ENCODE measurements around the gene GAS7.
"Not testable (repeated sequence)": the region's sequence is repeated elsewhere in the genome, so short reads cannot be mapped to it uniquely, and the experiment has no call there.

Gene GAS7

DNA sequence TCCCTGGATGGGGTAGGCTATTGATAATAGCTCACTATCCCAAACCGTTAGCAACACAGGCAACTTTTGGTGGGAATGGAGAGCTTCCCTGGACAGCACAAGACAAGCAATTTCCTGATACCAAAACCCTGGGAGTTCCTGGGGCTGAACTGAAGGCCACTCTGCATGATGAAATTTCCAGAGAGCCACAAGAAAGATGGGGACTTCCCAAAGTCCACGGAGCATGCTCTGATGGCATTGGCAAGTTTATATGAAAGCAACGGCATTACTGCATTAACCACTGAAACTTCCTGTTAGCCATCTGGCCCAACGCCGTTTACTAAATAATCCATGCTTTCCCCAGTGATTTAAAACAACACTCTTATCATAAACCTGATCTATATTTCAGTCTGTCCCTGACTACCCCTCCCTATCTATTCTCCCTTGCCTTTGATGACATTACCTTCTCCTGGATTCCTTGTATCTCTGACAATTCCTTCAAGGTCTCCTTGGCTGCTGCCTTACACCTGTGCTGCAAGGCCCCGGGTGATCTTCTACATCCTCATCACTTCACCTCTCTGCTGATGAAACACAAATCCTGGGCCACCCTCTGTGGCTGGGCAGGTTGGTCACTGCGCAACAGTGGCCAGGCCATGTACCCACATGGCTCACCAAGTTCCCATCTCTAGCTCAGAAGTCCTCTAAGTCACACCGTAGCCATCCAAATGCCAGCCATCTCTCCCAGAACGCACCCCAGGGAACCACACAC lies 184.9 kb downstream of the GAS7 start:
- no peak for DNase-seq

DNA sequence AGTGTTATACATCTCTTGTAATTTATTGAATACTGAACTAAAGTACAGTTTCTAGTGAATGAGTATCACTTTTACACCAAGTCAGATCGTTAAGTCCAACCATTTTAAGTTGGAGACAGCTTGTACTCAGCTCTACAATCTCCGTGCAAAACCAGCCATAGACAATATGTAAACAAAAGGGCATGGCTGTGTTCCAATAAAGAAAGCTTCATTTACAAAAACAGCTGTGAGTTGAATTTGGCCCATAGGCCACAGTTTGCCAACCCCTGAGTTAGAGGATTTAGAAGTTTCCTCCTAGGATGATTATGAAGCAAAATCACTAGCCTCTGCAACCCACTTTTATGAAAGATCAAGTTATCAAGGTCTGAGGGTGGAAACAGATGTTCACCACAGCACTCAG lies 187.7 kb downstream of the GAS7 start:
- no peak for DNase-seq

DNA sequence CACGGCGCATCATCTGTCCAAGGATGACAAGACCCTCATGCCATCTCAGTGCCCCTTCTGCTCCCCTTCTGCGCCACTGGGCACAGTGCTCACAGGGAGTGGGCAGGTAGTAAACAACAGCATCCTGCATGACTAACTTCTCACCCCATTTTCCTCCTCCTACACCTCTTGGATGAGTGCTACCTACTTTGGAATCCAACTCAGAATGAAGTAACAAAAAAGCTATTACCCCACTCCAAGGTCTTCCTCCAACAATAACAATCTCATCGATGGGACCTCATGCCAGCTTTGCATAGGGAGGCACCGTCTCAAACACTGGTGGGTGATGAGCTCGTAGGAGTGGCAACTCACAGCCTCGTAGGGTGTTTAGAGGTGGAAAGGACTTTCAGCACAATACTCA lies 194.7 kb downstream of the GAS7 start:
- DNase-seq: no peak

DNA sequence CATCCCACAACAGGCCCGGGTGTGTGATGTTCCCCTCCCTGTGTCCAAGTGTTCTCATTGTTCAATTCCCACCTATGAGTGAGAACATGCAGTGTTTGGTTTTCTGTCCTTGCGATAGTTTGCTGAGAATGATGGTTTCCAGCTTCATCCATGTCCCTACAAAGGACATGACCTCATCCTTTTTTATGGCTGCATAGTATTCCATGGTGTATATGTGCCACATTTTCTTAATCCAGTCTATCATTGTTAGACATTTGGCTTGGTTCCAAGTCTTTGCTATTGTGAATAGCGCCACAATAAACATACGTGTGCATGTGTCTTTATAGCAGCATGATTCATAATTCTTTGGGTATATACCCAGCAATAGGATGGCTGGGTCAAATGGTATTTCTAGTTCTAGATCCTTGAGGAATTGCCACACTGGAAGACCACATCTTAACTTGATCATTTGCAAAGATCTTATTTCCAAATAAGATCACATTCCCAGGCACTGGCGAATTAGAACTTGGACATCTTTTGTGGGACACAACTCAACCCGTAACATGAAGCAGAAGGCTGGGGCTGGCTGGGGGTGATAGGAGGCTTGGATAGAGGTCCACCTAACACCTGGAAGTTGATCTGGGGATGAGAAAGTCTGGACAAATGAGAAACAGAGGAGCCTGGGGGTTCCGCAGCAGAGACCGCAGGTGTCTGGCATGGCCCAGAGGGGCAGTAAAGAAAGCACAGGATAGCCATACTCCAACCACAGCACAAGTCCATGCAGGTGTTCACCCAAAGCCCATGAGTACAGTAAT lies 195.6 kb downstream of the GAS7 start:
- DNase-seq: not testable (repeated sequence)

DNA sequence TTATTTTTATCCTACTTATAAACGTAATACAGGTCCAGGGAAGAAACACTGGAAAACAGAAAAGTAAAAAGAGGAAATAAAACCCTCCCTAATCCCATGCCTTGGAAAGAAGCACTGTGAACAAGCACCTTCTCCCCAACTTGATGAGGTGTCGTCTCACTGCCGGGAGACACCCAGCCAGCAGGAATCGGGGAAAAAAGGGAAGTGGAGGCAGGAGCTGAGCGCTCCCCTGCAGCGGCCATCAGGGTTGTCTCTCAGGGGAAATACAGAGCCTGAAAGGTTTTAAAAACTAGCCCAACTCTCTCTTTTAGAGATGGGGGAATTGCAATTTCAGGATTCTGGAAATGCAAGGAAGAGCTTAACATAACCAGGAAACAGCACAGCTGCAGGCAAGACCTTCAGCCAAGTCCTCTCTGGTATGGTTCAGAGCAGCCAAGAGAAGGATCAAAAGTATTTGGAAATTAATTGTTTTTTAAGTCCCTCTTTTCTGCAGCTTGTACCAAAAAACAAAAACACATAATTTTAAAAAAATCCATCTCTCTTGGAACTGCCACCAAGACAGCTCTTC lies 197.0 kb downstream of the GAS7 start:
- DNase-seq: no peak

DNA sequence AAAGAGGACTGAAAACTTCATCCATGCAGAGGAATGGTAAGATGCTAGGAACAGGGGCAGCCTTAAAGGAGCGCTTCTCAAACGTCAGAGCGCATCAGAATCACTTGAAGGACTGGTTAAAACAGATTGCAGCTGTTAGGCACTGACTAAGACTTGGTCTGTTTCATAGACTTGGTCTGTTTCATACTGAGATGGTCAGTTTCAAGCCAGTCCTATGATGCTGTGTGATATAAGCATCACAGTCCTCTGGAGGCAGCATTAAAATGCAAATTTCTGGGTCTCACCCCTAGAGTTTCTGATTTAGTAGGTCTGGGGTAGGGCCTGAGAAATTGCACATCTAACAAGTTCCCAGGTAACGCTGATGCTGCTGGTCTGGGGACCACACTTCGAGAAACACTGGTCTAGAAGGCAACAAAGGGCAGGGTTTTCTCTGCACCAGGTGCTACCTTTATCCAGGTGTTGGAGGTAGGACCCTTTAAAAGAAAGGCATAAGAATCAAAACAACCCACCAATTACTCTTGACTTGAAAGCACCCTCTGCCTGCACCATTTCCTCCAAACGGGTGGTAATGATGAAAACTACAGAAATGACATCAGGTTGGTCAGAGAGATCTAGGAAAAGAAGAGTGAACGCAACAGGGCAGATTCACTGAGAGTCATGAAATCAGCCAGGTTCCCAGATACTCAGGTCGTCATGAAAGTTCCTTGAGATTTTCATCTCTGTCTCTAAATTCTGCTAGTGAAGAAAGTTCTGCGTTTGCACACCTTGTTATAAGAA lies 198.3 kb downstream of the GAS7 start:
- DNase-seq: no peak

DNA sequence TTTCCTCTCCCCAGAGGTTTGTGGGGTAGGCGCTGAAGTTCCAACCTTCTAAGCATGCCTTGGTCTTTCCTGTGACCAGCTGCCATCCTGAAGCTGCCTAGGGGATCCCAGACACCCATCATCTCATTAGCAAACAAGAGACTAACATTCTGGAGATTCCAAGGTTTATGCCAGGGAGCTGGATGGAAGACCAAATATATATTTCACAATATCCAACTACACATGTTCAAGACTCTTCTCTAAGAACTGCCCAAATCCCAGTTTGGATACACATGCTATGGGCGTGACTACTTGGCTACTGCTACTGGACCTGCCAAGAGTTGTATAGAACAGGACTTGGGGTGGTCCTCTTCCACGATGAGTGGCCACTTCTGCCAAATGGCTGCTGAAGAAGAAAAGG lies 200.3 kb downstream of the GAS7 start:
- DNase-seq: no peak

DNA sequence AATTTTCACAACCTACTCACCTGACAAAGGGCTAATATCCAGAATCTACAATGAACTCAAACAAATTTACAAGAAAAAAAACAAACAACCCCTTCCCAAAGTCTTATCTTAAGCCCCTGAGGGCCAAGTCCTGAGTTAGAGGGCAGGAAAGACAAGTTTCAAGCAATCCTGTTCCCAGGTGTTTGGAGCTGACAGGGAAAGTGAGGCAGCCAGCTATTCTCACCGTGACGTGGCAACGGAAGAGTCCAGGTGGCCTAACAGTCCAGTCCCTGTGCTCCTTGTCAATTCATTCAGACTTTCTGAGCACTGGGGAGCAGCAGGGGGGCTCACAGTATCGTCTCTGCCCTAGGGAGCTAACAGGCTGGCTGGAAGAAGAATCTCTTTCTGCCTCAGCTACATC lies 203.6 kb downstream of the GAS7 start:
- no peak for DNase-seq

DNA sequence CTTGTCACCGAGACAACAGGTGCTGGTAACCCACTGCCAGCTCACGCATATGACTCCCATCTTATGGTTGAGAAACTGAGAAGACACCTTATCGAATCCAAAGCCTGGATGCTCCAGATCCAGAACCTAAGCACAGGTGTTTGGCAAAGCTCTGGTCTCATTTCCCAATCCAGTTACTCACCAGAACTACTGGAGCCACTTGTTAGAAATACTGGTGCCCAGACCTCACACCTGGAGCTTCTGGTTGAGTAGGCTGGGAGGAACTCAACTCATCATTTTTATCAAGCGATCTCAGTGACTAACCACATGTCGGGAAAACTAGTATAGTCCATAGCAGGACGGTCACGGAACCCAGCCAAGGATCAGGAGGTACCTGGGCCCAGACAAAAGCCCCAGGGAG lies 206.6 kb downstream of the GAS7 start:
- no peak for DNase-seq

DNA sequence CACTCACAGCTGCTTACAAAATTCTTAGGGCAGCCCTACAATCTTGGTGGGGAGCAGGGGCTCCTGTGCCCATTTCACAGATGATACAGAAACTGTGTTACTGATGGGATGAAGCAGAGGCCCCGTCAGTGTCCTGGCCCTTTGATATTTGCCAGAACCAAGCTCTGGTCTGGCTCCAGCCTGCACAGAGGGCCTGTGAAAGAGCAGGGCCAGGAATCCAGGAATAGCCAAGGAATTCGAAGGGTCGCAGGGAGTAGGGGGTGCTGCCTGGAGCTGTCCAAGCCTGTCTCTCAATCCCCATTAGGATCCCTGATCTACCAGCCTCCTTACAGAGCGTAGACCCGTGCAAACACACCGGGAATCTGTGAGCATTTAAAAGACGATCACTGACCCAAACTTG lies 207.1 kb downstream of the GAS7 start:
- DNase-seq: no peak

DNA sequence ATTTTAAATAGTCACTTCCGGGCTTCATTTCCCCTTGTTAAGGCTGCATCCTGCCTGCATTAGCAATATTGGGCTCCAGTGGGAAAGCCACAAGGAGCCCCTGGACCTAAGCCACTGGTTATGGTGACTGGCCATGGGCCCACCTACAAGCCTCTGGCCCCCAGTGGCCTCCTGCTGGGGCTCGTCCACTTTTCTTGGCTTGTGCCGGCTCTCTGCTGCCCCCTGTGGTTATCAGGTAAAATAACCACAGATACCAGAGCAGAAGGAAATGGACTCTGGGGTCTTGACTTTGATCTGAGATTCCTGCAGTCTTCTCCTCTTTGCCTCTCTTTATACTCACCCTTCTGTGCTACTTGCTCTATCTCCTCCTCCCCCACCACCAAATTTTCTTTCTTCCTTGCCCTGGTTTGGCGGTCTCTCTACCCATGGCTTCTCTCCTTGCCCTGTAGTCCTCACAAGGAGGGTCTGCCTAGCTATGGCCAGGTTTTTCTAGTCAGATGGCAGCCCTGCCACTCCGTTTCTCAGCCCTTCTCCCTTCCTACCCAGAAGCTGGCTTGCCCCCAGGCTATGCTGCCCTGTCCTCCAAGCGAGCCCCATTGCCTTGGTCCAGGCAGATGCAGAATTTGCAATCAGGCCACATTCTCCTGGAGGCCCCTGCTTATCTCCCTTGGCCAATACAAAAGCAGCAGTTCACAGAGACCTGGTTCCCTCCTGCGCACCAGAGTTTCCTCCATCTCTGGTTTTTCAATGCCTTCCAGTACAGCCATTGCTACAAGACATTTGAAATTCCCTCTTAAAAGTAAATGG lies 210.4 kb downstream of the GAS7 start:
- DNase-seq: no peak

DNA sequence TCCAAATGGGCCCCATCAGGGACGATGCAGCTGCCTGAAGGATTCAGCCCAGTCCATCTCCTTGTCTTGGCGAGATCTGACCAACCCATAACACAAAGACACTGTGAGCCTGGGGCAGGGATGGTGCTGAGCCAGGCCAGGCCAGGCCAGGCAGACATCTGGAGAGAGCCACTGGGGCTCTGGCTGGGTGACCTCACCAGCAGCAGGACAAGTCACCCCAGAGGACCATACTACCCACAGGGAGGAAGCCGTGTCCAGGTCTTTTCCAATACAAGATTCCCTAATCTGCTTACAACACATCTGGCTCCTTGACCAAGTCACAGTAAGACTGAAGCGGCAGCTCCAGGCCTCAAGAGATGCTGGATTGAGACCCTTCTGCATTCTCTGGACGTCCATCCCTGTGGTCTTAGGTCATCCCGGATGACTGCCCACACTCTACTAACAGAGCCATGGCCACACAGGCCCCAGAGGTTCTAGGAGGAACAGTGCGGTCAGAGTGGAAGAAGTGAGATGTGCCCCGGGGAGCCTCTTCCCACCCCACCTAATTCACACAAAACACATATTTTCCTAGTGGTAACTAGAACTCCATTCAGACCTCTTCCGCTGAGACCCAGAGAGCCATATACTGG lies 211.5 kb downstream of the GAS7 start:
- DNase-seq: no peak

DNA sequence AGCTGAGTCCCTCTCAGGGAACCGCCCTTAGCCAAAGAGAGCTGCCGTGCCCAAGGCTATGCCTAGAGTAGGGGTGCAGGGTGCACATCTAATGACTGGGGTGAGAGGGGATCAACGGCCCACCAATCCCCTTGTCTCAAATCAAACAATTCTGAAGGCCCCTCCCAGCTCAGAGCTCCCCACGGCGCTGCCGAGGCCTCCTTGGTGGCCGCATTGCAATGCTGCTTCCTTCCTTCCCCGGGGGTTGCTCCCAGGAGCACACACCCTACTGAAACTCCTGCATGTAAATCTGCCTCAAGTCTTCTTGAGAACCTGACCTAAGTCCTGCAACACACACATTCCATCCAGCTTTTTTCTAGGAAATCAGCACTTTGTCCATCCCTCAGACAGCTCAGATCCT lies 212.8 kb downstream of the GAS7 start:
- no peak for DNase-seq

DNA sequence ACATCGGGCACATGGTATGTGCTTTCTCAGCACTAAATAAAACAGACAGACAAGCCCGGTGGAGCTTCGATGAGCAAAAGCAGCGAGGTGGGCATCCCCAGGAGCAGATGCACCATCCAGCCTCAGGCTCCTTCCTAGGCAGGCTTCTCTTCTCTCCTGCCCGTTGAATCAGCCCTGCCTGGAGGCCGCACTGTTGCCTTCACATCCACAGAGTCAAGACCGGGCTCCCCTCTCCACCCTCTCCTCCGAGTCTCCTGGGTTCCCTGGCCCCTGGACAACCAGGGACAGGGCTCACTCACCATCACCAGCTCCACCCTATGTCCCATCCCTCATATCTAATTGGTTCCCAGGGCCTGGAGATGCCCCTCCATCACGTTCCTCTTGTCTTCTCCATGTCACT lies 213.6 kb downstream of the GAS7 start:
- no peak for DNase-seq

DNA sequence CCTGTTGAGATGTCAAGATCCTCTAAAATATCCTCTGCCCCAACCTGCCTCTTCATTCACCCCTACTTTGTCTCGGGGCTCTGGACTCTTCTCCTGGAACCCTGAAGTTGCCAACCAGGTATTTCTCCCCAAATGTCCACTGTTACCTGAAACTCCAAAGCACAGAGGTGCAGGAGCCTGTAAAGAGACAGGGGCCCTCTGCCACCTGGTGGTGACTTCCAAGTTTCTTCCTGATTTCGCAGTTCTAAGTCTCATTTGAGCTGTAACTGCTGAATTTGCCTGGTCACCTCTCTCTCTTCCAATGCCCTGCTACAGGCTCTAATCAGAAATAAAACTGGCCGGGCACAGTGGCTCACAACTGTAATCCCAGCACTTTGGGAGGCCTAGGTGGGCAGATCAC lies 216.2 kb downstream of the GAS7 start:
- DNase-seq: no peak

DNA sequence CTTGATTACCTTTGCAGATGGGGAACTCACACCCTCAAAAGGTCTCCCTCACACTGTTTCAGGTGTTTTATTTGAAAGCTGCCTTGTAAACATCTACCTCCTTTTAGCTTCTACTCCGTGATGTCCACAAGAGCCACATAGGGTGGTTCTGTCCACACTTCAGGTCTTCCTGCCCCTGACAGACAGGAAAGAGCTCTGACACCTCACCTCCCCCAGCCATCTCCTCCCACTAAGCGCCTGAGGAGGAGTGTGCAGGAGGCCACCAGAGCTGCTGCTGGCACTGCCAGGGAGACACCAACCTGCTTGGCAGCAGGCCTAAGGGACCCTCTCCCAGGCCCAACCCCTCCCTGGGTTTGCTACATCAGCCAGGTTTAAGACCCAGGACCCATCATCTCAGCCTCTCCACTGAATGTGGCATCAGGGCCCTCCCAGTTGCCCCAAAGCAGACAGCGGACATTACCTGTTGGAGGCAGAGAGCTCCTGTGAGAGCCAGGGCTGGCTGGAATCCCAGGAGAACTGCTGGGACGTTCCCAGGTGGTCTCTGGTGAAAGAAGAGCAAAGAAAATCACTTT lies 217.0 kb downstream of the GAS7 start:
- DNase-seq: no peak

DNA sequence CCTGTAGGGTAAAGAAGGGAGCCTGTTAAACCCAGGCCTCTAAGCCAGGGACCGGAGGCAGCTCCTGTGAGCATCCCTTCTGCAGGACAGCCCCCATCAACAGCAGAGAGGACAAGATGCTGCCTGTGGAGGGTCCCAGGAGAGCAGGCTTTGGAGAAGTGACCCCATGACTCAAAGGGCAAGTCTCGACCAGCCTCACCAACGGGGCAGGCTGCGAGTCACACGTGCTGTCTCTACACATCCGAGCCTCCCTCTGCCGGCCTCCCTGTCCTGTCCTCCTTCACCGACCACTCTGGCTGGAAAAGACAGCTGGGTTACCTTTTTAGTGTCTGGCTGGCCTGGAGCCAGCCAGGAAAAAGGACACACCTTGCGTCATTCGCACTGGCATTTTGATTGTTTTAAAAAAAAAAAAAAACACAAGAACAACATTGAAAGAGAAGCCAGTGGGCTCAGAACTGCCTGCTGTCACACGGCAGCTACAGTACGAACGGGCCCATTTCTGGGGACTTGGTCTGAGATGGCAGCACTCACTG lies 218.9 kb downstream of the GAS7 start:
- DNase-seq: no peak

DNA sequence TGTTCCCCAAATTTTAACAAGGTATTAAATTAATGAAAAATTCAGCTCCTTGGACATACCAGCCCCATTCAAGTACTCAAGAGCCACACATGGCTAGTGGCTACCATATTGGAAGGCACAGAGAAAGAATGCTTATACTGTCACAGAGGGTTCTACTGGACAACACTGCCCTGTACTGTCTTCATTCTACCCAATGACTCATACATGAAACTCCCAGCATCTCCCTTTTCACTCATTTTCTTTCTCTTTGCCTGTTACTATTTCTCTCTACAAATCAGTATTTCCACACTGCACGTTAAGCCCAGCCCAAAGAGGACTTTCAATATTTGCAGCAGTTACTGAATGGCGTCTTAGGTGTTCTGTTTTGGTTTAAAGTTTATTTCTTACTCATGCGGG lies 221.2 kb downstream of the GAS7 start:
- no peak for DNase-seq

DNA sequence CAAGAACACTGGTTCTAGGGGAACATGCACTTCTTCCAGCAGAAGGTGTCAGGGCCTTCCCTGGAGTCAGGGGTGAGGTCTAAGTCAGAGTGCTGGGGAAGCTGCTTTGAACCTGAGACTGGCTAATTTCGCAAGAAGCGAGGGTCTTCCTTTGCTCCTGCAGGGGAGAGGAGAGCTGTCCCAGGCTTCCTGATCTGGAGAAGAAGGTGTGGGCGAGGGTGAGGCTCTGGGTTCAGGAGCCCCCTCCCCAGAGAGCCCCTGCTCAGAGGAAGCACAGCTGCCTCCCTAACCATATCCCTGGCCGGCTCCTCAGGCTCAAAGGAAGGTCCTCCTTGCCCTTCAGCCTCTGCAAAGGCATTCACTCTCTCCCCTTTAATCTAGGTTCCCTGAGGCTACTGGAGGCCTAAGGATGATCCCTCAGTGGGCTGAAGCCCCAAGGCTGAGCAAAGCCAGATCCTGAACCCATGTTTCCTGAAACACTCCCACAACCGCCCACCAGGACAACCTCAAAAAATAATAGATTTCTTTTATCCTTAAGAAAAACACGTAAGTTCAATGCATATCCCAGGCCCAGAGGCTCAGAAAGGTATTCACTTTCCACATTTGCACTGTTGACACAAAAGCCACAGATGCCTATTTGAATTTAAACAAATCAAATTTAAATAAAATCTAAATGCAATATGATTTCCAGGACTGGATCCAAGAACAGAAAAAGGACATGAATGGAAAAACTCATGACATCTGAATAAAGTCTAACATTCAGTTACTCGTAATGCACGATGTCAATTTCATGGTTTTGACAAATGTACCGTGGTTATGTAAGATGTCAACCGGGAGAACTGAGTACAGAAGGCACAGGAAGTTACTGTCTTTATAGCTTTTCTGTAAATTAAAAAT lies 221.9 kb downstream of the GAS7 start:
- no peak for DNase-seq

All from NCI-H2081 treated with DMSO at 0.1 percent for 48 hours (cell line).